Keratinocyte (primary cell): ENCODE data around the gene CPNE4. TPM values are rescaled to one million over a fixed set of nuclear protein-coding genes. Genes with fewer than 3 reads are reported as not detected.

Experiments
- DNase-seq: peaks from one replicate; pipeline ENCODE4 v3.0.0-alpha.2; 2011; ENCODE audit warnings: low read depth, missing footprints, low spot score
- FAIRE-seq: peaks from 2 replicates; lab custom pipeline; 2011; peaks lifted over from hg19 to GRCh38; lab: Jason Lieb, UNC
- H2AFZ ChIP-seq: 2 replicates; pipeline ENCODE4 v1.6.0; 2012; ENCODE audit warnings: low read length, control low read depth, inconsistent platforms; ENCODE audit not compliant: control insufficient read depth
- H3K27ac ChIP-seq: 2 replicates; pipeline ENCODE4 v1.5.1; 2011; ENCODE audit warnings: low read length; ENCODE audit not compliant: control insufficient read depth, insufficient read depth
- H3K27me3 ChIP-seq: 3 replicates; pipeline ENCODE4 v1.6.0; 2011; ENCODE audit warnings: low read length; ENCODE audit not compliant: control insufficient read depth, insufficient read depth; ENCODE audit errors: extremely low read depth
- H3K36me3 ChIP-seq, 2 experiments: 2 replicates in 1 of 2; 3 replicates in 1 of 2; pipeline ENCODE4 v1.5.1; 2011; ENCODE audit warnings: low read length in 2 of 2, mild to moderate bottlenecking in 1 of 2; ENCODE audit not compliant: control insufficient read depth in 2 of 2, insufficient read depth in 2 of 2; ENCODE audit errors: extremely low read depth in 1 of 2
- H3K4me1 ChIP-seq: 3 replicates; pipeline ENCODE4 v1.5.1; 2011; ENCODE audit warnings: low read length; ENCODE audit not compliant: control insufficient read depth, insufficient read depth; ENCODE audit errors: extremely low read depth
- H3K4me2 ChIP-seq: 3 replicates; pipeline ENCODE4 v1.6.0; 2011; ENCODE audit warnings: low read depth, low read length; ENCODE audit not compliant: control insufficient read depth, insufficient read depth; ENCODE audit errors: extremely low read depth
- H3K4me3 ChIP-seq, 3 experiments: fragments of 200-600 bp in 1 of 3; sonication (generic) in 1 of 3; 2 replicates in 2 of 3; 3 replicates in 1 of 3; pipeline ENCODE4 v1.5.1; 2011 to 2016; ENCODE audit warnings: low read length in 3 of 3, mild to moderate bottlenecking in 3 of 3, control low read depth in 2 of 3, inconsistent platforms in 1 of 3, low read depth in 1 of 3, mixed read lengths in 1 of 3, mixed run types in 1 of 3, moderate library complexity in 1 of 3; ENCODE audit not compliant: control insufficient read depth in 2 of 3, insufficient read depth in 2 of 3; ENCODE audit errors: extremely low read depth in 1 of 3
- H3K79me2 ChIP-seq: 2 replicates; pipeline ENCODE4 v1.6.0; 2012; ENCODE audit warnings: low read length; ENCODE audit not compliant: control insufficient read depth, insufficient read depth
- H3K9ac ChIP-seq: 3 replicates; pipeline ENCODE4 v1.6.0; 2011; ENCODE audit warnings: low read length; ENCODE audit not compliant: control insufficient read depth, insufficient read depth; ENCODE audit errors: extremely low read depth
- H3K9me1 ChIP-seq: 3 replicates; pipeline ENCODE4 v1.6.0; 2011; ENCODE audit warnings: low read length; ENCODE audit not compliant: control insufficient read depth, insufficient read depth; ENCODE audit errors: extremely low read depth
- H3K9me3 ChIP-seq: 2 replicates; pipeline ENCODE4 v1.5.1; 2012; ENCODE audit warnings: low read depth, low read length; ENCODE audit not compliant: control insufficient read depth
- H4K20me1 ChIP-seq: 3 replicates; pipeline ENCODE4 v1.6.0; 2011; ENCODE audit warnings: low read length; ENCODE audit not compliant: control insufficient read depth, insufficient read depth; ENCODE audit errors: extremely low read depth
- CTCF ChIP-seq, 3 experiments: IDR thresholded peaks in 1 of 3; conservative IDR thresholded peaks in 1 of 3; optimal IDR thresholded peaks in 1 of 3; 2 replicates in 2 of 3; 3 replicates in 1 of 3; pipeline versions ENCODE3 to v1.5.1; 2011; ENCODE audit warnings: low read length in 3 of 3, mild to moderate bottlenecking in 3 of 3, moderate library complexity in 2 of 3, control low read depth in 1 of 3, inconsistent platforms in 1 of 3; ENCODE audit not compliant: insufficient read depth in 2 of 3; ENCODE audit errors: extremely low read depth in 1 of 3
- EZH2 ChIP-seq: IDR thresholded peaks from one replicate; pipeline ENCODE4 v1.6.1; 2012; ENCODE audit warnings: inconsistent platforms, mild to moderate bottlenecking, low read length, moderate library complexity
- dilution Hi-C: fragments of 300-500 bp; cut with MboI; formaldehyde crosslinking; loops from one replicate; pipeline ENCODE4 v1.7.0; 2020; ENCODE audit warnings: low sequenced_read_pairs; ENCODE audit not compliant: extremely low pct_ligation_motif_present
- polyA plus RNA-seq, 5 experiments: library from polyadenylated mRNA; depleted of rRNA in 3 of 5; stranded (reverse) in 3 of 5; stranded (forward) in 1 of 5; unstranded in 1 of 5; fragments of >200 nt; gene quantifications; 1 replicate in 1 of 5; 2 replicates in 3 of 5; 3 replicates in 1 of 5; pipeline versions ENCODE4 v1.2.1 to v1.2.3, GENCODE V29; 2011 to 2012; ENCODE audit warnings: missing spikeins in 2 of 5, low read depth in 1 of 5, low replicate concordance in 1 of 5

CPNE4 gene
- polyA plus RNA-seq, 1 donor (not counting 4 experiments of a cell fraction or from before 2014, with no cell fraction given) = 0.08 TPM

DNA sequence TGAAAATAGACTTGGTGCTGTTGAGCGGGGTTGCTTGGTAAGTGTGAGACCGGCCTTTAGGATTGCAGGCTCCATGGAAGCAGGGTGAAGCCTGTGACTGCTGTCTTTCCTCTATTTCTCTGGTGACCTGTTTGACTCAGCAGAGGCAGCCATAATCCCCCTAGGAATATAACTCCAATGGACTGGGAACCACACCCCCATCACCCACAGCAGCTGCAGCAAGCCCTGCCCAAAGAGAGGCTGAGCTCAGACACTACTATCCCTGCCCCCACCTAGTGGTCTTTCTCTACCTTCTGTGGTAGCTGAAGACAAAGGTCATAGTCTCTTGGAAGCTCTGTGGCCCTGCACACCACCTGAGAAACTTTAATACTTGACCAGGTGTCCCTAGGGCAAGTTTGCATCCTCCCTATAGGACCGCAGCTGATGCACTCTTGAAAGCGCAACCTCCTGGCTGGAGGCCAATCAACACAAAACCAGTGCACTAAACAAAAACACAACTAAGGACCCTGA is 398.5 kb downstream of the CPNE4 start:
- Histone ChIP-seq H3K27ac (no peak overlapping the region), H3K4me2 (no peak overlapping the region), H3K9ac (no peak overlapping the region), H4K20me1 (no peaks in the 10 kb centered on the region), H3K9me1 (no peaks in the 10 kb centered on the region), H3K27me3 (no peaks in the 10 kb centered on the region), H3K79me2 (no peaks in the 10 kb centered on the region), H3K9me3 (no peaks in the 10 kb centered on the region), H3K4me1 (no peaks in the 10 kb centered on the region), H2AFZ (no peak overlapping the region), H3K4me3 (no peak overlapping the region), H3K36me3 (no peaks in the 10 kb centered on the region)
- dilution Hi-C loops = no loop called here
- FAIRE-seq (no peak), DNase-seq (no peak)
- TF ChIP-seq CTCF (optimal IDR thresholded peaks at IDR 0.05 in 1 of 3, IDR thresholded peaks at IDR 0.05 in 1 of 3, conservative IDR thresholded peaks at IDR 0.05 in 1 of 3; ENCODE audit: extremely low read depth in 1 of 3, insufficient read depth in 2 of 3, low read length in 3 of 3) = no peak
- no peak for TF ChIP-seq EZH2

DNA sequence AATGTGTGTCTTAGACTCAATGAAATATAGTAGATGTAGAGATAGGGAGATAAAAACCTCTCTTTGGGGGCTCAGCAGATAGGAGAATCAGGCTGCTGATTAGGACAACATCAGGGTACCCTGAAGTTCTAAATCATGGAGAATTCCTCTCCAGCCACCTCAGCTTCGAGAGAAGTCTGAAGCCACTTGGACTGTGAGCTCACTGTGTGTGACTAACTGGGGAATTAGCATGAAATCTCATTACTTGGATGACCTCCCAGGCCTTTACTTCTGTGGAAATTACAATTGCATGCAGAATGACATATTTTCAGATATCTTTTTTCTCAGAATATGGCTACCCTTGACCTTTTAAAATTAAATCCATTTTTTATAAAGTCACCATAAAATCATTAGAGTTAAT is 404.0 kb downstream of the CPNE4 start:
- Histone ChIP-seq H3K36me3 (no peaks in the 10 kb centered on the region), H3K27ac (no peak overlapping the region), H3K9ac (no peak overlapping the region), H3K4me2 (no peak overlapping the region), H3K9me1 (no peaks in the 10 kb centered on the region), H3K79me2 (no peaks in the 10 kb centered on the region), H3K4me3 (no peak overlapping the region), H4K20me1 (no peaks in the 10 kb centered on the region), H3K4me1 (no peaks in the 10 kb centered on the region), H2AFZ (no peak overlapping the region), H3K9me3 (no peaks in the 10 kb centered on the region), H3K27me3 (no peaks in the 10 kb centered on the region)
- dilution Hi-C loops = no loop called here
- TF ChIP-seq CTCF (optimal IDR thresholded peaks at IDR 0.05 in 1 of 3, IDR thresholded peaks at IDR 0.05 in 1 of 3, conservative IDR thresholded peaks at IDR 0.05 in 1 of 3; ENCODE audit: extremely low read depth in 1 of 3, insufficient read depth in 2 of 3, low read length in 3 of 3) = no peak
- TF ChIP-seq EZH2 = no peak
- DNase-seq (no peak), FAIRE-seq (no peak)
